GM19035 (cell line): ENCODE measurements around the gene COL15A1.
A peak's percentile ranks its signal among the peaks of the same experiment; 100 is the strongest.

Experiments
- ATAC-seq: cut with Tn5 transposase; IDR thresholded peaks from one replicate; pipeline ENCODE4 v1.9.1; 2021; ENCODE audit not compliant: unreplicated experiment

COL15A1 gene

GRCh38 chr9:98971168-98971914 is 27.6 kb downstream of the COL15A1 start:
- ATAC-seq: no peak

GRCh38 chr9:98971915-98972223 is 28.2 kb downstream of the COL15A1 start:
- no peak for ATAC-seq

- ATAC-seq: no peak
Measured at GRCh38 chr9:98972716-98973115, 29.0 kb downstream of the COL15A1 start.

- no peak for ATAC-seq
Measured at GRCh38 chr9:98973171-98973570, 29.5 kb downstream of the COL15A1 start.

- no peak for ATAC-seq
Measured at GRCh38 chr9:98973576-98973975, 29.9 kb downstream of the COL15A1 start.

- no peak for ATAC-seq
Measured at GRCh38 chr9:98974106-98974505, 30.4 kb downstream of the COL15A1 start.

- ATAC-seq: no peak
Measured at GRCh38 chr9:98974554-98974953, 30.8 kb downstream of the COL15A1 start.

GRCh38 chr9:98974994-98975712 is 31.4 kb downstream of the COL15A1 start:
- ATAC-seq: peak; percentile 95

- ATAC-seq: no peak
Measured at GRCh38 chr9:98975838-98976237, 32.1 kb downstream of the COL15A1 start.

- ATAC-seq: no peak
Measured at GRCh38 chr9:98977246-98977714, 33.6 kb downstream of the COL15A1 start.

GRCh38 chr9:98977813-98978212 is 34.1 kb downstream of the COL15A1 start:
- no peak for ATAC-seq

GRCh38 chr9:98978231-98978681 is 34.5 kb downstream of the COL15A1 start:
- ATAC-seq: no peak

GRCh38 chr9:98980291-98980690 is 36.6 kb downstream of the COL15A1 start:
- ATAC-seq: no peak

GRCh38 chr9:98983295-98984268 is 39.9 kb downstream of the COL15A1 start:
- ATAC-seq: no peak

GRCh38 chr9:98985596-98985995 is 41.9 kb downstream of the COL15A1 start:
- ATAC-seq: no peak

GRCh38 chr9:98986866-98987651 is 43.4 kb downstream of the COL15A1 start:
- no peak for ATAC-seq

GRCh38 chr9:98989036-98990000 is 45.6 kb downstream of the COL15A1 start:
- ATAC-seq: no peak

- no peak for ATAC-seq
Measured at GRCh38 chr9:98990181-98990870, 46.6 kb downstream of the COL15A1 start.
